SK-N-MC (cell line): ENCODE data around the gene ASGR2.
"Not testable (repeated sequence)": the region's sequence is repeated elsewhere in the genome, so short reads cannot be mapped to it uniquely, and the experiment has no call there.

Experiments used
- DNase-seq: peaks from one replicate; pipeline ENCODE4 v3.0.0-alpha.2; 2011; ENCODE audit warnings: low read depth, low spot score
- H3K27ac ChIP-seq: fragments of 200-600 bp; sonication (generic); 2 replicates; pipeline ENCODE4 v1.5.1; 2016; ENCODE audit warnings: mixed run types
- H3K36me3 ChIP-seq: fragments of 200-600 bp; sonication (generic); 2 replicates; pipeline ENCODE4 v1.6.1; 2017; ENCODE audit warnings: antibody characterized with exemption, low read length, mixed read lengths; ENCODE audit not compliant: insufficient read depth
- H3K4me3 ChIP-seq: fragments of 200-600 bp; sonication (generic); 2 replicates; pipeline ENCODE4 v1.5.1; 2016
- H3K9ac ChIP-seq: fragments of 200-600 bp; sonication (generic); 2 replicates; pipeline ENCODE4 v1.8.0; 2017; ENCODE audit warnings: mixed run types, mixed read lengths; ENCODE audit not compliant: insufficient read length
- H3K9me3 ChIP-seq: fragments of 200-600 bp; sonication (generic); 2 replicates; pipeline ENCODE4 v1.6.1; 2017; ENCODE audit warnings: low read depth, mild to moderate bottlenecking, antibody characterized with exemption, low read length, moderate library complexity, mixed read lengths
- EZH2 ChIP-seq: fragments of 200-600 bp; sonication (generic); IDR thresholded peaks from one replicate; pipeline ENCODE4 v1.6.1; 2017; ENCODE audit warnings: antibody characterized with exemption
- FOXP2 ChIP-seq: optimal IDR thresholded peaks from 2 replicates; pipeline ENCODE3; 2011; ENCODE audit warnings: mild to moderate bottlenecking, moderate library complexity; ENCODE audit not compliant: insufficient read depth; ENCODE audit errors: extremely low read length, control extremely low read depth
- POLR2AphosphoS5 ChIP-seq: IDR thresholded peaks from 2 replicates; pipeline ENCODE4 v1.6.1; 2012; ENCODE audit warnings: mild to moderate bottlenecking, low read depth, low read length, borderline replicate concordance

The ASGR2 gene

DNA sequence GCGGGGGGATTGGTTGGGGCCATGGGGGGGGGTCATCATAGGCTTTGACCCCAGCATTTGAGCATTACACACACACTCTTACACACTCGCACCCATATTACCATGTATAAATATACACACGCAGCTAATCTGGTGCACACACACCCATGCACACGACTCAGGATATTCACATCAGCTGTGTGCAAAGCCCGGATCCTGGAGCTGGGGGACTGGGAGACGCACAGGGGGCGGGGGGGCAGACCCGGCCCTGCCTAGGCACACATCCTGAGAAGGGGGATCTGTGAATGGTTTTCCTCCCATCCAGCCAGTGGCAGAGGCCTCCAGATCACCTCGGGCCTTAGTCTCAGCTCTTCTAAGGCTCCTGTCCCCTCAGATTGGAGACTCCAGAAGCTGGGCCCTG is 5.6 kb downstream of the ASGR2 start:
- H3K9me3 ChIP-seq, result no peaks in the 10 kb centered on the region
- TF ChIP-seq POLR2AphosphoS5, result no peak
- no peak overlapping the region for H3K4me3 ChIP-seq
- no peaks in the 10 kb centered on the region for H3K36me3 ChIP-seq
- H3K27ac ChIP-seq, result no peak overlapping the region
- DNase-seq, result no peak
- H3K9ac ChIP-seq, result no peak overlapping the region

DNA sequence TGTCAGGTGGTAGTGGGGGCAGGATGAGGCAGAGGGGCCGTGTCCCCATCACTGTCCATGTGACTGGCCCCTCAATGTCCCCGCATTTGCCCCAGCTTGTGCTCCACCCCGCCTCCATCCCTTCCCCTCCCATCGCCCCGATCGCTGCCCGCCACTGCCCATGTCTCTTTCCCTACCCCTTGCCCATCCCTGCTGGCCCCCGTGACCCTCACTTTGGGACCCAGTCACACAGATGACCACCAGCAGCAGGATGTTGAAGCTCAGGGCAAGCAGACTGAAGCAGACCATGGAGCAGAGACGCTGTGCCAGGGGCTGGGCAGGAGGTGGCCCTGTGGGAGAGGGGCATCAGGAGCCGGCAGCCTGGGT is 6.1 kb downstream of the ASGR2 start:
- H3K9ac ChIP-seq, result no peak overlapping the region
- no peaks in the 10 kb centered on the region for H3K9me3 ChIP-seq
- TF ChIP-seq FOXP2 (no peak), POLR2AphosphoS5 (no peak), EZH2 (no peak)
- H3K27ac ChIP-seq, result no peak overlapping the region
- no peaks in the 10 kb centered on the region for H3K36me3 ChIP-seq
- H3K4me3 ChIP-seq, result no peak overlapping the region
- no peak for DNase-seq

- Histone ChIP-seq H3K9ac (no peak overlapping the region), H3K4me3 (no peak overlapping the region), H3K36me3 (no peaks in the 10 kb centered on the region), H3K27ac (no peak overlapping the region), H3K9me3 (no peaks in the 10 kb centered on the region)
- no peak for TF ChIP-seq EZH2
- no peak for TF ChIP-seq FOXP2
- no peak for TF ChIP-seq POLR2AphosphoS5
- no peak for DNase-seq
These were observed 6.6 kb downstream of the ASGR2 start for GRCh38 chr17:7107795-7108559.

DNA sequence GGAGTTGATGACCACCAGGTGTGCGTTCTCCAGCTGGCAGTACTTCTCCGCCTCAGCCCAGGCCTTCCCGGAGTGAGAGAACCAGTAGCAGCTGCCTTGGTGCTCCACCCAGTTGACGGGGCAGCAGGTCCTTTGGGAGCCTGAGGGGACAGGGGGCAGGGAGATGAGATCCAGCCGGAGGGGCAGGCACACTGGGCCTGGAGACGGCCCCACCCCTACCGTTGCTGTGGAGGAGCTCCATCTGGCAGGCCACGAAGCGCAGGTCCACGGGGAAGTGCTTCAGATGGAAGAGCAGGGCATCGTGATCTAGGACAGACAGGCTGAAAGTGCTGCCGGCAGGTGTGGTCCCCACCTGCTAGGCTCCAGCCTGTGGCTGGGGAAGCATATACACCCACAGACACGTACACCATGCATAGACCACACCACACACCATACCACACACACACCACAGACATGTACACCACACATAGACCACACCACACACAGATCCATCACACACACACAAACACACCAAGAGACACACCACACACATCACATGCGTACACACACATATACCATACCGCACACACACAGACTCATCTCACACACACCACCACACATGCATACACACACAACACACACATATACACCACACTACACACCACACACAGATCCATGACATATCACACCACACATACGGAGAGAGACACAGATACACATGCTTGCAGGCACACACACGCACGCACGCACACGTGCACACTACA is 7.4 kb downstream of the ASGR2 start:
- no peak for DNase-seq
- Histone ChIP-seq H3K4me3 (no peak overlapping the region), H3K27ac (no peak overlapping the region), H3K9ac (no peak overlapping the region), H3K9me3 (no peaks in the 10 kb centered on the region), H3K36me3 (no peaks in the 10 kb centered on the region)
- TF ChIP-seq POLR2AphosphoS5, result no peak
- no peak for TF ChIP-seq FOXP2
- TF ChIP-seq EZH2, result no peak

DNA sequence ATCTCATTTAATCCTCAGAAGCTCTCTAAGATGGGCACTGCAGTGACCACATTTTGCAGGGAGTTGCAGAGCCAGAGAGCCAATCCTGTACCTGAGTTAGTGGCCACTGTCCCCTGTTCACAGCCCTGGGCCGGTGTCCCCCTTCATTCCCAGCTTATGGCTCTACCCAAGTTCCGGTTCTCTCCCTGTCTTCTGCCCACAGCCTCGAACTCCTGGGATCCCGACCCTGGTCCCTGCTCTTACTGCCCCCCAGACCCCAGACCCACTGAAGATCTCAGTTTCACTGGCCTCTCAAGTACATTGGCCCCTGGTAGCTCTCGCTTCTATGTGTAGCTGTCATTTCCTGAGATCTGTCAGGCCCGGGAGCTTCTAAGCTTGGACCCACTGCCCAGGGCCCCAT is 12.2 kb downstream of the ASGR2 start:
- no peaks in the 10 kb centered on the region for H3K36me3 ChIP-seq
- TF ChIP-seq POLR2AphosphoS5 (no peak), EZH2 (no peak), FOXP2 (no peak)
- no peak for DNase-seq
- no peak overlapping the region for H3K4me3 ChIP-seq
- H3K27ac ChIP-seq, result no peak overlapping the region
- H3K9ac ChIP-seq, result no peak overlapping the region
- no peaks in the 10 kb centered on the region for H3K9me3 ChIP-seq

DNA sequence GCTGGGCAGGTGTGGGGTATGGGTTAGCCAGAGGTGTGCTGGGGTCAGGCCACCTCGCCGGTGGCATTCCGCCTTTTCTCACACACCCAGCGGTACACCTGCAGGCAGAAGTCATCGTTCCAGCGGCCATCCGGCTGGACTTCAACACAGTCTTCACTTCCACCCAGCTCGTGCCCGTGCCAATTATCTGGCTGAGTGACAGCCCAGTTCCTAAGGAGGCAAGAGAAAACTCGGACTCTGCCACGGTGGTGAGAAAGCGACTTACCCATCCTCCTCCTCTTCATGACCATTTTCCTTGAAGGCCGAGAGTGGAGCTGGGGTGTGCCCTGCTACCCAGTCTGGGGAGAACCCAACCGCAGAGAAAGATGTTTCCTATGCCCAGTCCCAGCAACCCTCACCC is 13.1 kb downstream of the ASGR2 start:
- TF ChIP-seq POLR2AphosphoS5 (no peak), EZH2 (no peak), FOXP2 (no peak)
- Histone ChIP-seq H3K4me3 (no peak overlapping the region), H3K36me3 (no peaks in the 10 kb centered on the region), H3K9ac (no peak overlapping the region), H3K9me3 (no peaks in the 10 kb centered on the region), H3K27ac (no peak overlapping the region)
- no peak for DNase-seq

DNA sequence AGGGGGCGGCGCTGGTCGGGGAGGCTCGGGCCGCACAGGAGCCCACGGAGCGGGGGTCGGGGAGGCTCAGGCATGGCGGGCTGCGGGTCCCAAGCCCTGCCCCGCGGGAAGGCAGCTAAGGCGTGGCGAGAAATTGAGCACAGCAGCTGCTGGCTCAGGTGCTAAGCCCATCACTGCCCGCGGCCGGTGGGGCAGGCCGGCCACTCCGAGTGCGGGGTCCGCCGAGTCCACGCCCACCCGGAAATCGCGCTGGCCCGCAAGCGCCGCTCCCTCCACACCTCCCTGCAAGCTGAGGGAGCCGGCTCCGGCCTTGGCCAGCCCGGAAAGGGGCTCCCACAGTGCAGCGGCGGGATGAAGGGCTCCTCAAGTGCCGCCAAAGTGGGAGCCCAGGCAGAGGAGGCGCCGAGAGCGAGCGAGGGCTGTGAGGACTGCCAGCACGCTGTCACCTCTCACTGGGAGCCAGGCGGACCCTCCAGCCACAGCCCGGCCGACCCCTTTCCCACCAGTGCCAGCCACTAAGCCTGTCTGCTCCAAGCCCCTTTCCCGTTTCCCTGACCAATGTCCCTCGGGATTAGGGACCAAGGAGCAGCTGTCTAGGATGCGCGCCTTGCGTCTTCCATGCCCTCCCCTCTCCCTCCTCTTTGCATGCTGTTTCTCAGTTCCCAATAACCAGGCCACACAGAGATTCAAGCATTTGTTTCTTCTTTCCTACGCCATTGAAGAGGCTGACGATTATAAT is 13.8 kb downstream of the ASGR2 start:
- H3K9ac ChIP-seq, DNase-seq, H3K4me3 ChIP-seq, H3K27ac ChIP-seq, H3K36me3 ChIP-seq, H3K9me3 ChIP-seq: not testable (repeated sequence)

DNA sequence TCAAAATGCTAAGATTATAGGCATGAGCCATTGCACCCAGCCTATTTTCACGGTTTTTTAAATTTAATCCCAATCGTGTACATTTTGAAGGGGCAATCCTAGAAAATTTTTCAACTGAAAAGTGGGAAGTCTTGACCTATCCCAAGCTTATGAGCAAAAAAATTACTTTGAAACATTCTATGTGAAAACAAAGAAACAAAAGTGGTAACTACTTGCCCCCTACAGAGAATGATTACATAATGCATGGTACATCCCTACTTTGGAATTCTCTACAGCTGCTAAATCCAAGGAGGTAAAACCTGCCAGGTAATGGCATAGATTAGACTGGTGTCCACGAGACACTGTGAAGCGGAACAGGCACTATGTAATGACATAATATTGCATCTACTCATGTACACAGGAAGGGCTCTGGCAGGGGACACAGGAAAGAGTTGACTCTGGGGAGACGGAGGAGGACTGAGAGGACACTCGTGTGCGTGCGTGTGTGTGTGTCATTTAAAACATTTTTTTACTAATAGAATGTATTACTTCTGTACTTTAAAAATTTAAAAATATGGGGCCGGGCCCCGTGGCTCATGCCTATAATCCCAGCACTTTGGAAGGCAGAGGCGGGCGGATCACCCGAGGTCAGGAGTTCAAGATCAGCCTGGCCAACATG is 15.7 kb downstream of the ASGR2 start:
- H3K4me3 ChIP-seq, result no peak overlapping the region
- no peak for TF ChIP-seq FOXP2
- no peak for TF ChIP-seq POLR2AphosphoS5
- TF ChIP-seq EZH2, result no peak
- no peaks in the 10 kb centered on the region for H3K9me3 ChIP-seq

More for the DNA sequence above, 15.7 kb downstream of the ASGR2 start:
- Histone ChIP-seq H3K36me3 (no peaks in the 10 kb centered on the region), H3K9ac (no peak overlapping the region), H3K27ac (0 out of 2 replicates have a peak overlapping the region, but pooled peaks have one; percentile 89)
- no peak for DNase-seq
